Fibroblast of upper back skin (primary cell): Measurements from ENCODE around the gene SLC25A12.
A peak's percentile ranks its signal among the peaks of the same experiment; 100 is the strongest.
"Not testable (repeated sequence)": the region's sequence is repeated elsewhere in the genome, so short reads cannot be mapped to it uniquely, and the experiment has no call there.

Experiments used
- DNase-seq: peaks from one replicate; pipeline ENCODE4 v3.0.0-alpha.2; 2013

Gene SLC25A12

DNA sequence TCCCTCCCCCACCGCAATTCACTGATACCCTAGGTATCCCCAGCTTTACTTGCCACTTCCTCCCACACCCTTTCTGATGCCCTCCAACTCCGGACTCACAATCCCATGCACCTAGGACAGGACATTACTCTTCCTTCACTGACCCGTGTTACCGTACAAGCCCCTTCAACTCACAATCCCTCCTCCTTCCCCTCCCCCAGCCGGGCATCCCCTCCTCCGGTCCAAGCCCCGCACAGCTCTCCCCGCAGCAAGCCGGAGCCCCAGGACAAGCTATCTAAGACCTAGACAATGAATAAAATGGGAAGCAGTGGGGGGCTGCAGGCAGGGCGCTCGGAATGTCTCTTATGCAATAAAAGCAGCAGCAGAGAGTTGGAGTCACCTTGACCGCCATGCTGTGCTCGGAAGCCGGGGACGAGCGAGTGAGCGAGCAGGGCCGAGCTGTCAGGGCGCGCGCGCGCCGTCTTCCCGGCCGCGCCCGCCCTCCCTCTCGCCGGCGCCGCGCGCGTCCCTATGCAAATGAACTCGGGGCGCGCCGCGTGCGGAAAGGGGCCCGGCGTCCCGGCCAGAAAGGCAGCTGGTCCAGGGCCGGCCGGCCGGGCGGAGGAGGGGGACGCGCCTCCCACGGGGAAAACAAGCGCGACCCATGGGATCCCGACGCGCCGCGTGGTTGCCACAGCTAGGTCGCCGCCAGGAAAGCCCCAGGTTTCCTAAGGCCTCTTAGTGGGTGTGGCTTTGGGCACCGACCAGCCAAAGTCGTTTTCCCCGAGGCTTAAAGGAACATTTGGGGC lies at the start of gene SLC25A12:
SLC25A12 (minus strand) TSS at position 421 of the 788 bp plus-strand sequence; CDS start at position 391, 30 bp downstream.
- DNase-seq: peak; percentile 75

DNA sequence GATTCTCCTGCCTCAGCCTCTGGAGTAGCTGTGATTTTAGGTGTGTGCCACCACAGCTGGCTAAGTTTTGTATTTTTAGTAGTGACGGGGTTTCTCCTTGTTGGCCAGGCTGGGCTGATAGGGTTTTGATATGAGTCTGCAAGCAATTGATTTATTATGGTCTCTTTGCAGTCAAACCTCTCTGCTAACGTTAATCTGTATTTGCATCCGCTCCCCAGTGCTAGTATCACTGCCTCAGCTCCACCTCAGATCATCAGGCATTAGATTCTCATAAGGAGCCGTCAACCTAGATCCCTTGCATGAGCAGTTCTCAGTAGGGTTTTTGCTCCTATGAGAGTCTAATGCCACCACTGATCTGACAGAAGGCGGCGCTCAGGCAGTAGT lies 47.3 kb upstream of the SLC25A12 start:
- no peak for DNase-seq

- DNase-seq: no peak
These were observed 45.7 kb upstream of the SLC25A12 start for GRCh38 chr2:171939743-171940071.

GRCh38 chr2:171939058-171939742 lies 45.2 kb upstream of the SLC25A12 start:
- no peak for DNase-seq

DNA sequence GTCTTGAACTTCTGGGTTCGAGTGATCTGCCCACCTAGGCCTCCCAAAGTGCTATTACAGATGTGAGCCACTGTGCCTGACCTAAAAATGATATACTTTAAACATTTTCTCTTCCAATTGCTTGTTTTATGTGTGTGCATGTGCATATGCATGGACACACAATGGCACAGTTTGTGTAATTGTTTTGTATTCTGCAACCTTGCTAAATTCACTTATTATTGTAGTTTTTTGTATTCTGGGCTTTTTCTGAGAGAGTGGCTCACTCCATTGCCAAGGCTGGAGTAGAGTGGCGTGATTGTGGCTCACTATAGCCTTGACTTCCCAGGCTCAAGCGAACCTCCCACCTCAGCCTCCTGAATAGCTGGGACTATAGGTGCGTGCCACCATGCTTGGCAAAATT lies 36.3 kb upstream of the SLC25A12 start:
- DNase-seq: no peak

GRCh38 chr2:171924170-171924942 lies 30.3 kb upstream of the SLC25A12 start:
- no peak for DNase-seq

DNA sequence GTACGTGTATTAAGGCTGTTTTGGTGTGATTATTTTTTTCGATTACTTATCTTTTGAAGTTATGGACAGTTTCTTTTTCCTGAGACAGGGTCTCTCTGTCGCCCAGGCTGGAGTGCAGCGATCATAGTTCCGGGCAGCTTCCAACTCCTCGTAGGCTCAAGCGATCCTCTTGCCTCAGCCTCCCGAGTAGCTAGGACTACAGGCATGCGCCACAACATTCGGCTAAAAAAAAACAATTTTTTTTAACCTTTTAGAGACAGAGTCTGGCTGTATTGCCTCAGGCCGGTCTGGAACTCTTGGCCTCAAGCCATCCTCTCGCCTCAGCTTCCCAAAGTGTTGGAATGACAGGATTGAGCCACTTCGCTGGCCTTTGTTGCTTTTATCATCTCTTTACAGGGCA lies 29.2 kb upstream of the SLC25A12 start:
- DNase-seq: peak; percentile 44

DNA sequence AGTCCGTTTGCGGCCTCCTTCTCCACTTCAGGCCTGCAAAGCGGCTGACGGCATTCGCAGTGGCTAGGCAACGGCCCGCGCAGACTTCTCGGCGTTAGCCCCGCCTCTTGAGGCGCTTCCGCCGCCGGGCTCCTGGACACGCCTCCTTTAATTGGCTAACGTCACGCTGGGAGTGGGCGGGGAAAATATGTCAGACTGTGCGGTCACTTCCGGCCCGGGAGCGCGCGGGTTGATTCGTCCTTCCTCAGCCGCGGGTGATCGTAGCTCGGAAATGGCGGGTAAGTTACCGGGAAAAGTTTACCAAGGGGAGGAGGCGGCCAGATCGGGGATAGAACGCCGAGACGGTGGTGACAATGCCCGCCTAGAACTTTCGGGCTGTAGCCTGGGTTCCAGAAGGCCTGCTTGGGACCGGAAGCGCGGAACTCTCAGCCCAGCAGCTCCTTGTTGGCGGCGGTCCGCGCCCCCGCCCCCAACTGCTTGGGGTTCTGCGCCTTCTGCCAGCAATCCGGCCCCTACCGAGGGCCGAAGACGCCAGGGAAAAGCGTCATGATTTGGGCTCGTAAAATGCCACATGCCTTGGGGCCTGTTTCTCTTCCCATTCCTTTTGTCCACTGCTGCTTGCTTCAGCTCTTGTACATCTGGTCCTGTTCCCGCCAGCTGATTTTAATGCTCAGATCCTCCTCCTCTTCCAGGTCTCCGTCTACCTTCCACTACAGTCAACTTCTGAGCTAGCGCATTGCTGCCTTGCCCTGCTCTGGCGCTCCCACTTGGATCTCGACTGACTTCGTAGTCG lies 28.4 kb upstream of the SLC25A12 start, which contains the start of gene HAT1:
HAT1 (plus strand) TSS at position 232 of the 793 bp plus-strand sequence; CDS start at position 272, 40 bp downstream.
- DNase-seq: peak; percentile 98

DNA sequence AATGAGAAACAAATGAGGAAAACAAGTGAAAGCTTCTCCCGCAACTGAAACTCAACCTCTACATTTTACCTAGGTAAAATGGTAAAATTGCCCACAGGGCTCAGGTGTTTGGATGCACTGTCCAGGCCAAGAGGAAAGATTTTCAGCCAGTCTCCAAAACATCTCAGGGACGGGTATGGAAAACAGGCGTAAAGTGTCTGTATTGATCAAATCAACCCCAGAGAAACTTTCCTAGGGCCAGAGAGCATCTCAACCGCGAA lies 27.9 kb upstream of the SLC25A12 start:
- DNase-seq: no peak

- DNase-seq: no peak
These were observed 25.4 kb upstream of the SLC25A12 start for GRCh38 chr2:171919453-171919852.

DNA sequence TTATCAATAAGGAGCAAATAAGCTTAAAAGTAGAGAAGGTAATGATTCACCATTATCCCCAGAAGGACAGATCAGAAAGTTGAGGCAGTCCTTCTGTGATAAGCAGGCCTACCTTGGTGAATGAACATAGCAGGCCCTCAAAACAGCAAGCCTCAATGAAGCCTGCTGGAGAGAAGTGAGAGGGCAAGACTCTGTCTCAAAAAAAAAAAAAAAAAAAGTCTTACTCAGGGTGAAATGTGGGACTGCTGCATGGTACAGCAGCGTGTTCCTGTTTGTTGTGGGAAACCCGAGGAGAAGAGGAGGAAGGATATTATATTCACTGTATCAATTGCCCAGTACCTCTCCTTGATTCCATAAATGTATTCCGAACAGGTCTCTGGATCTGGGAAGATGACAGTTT lies 19.5 kb upstream of the SLC25A12 start:
- no peak for DNase-seq

DNA sequence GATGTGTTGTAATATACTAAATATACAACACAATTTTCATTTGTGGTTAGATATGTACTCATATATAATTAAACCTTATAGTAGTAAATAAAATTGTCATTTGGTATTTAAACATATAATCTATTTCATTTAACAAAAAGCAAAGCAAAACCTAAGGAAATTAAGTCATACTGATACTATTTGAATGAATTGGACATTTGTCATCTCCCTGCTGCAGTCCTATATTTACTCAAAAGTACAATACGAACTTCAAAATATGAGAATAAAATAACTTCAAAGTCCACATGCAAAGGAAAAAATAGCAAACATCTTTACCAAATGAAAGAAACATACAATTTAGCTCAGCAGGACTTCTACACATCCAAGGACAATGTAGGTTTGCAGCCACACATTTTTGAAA lies 16.4 kb upstream of the SLC25A12 start:
- no peak for DNase-seq

DNA sequence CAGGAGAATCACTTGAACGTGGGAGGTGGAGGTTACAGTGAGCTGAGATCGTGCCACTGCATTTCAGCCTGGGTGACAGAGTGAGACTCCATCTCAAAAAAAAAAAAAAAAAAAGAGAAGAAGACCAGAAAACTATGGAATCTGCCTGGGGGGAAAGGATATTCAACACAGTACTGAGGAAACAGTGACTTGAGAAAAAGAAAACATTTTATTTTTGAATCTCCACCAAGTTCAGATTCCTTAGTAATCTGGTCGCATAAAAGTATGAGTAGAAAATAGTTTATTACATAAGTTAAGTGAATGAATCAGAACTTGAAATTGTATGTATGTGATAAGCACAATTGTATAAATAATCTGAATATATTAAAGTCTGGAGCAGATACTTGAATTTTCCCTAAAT lies 15.2 kb upstream of the SLC25A12 start:
- no peak for DNase-seq

DNA sequence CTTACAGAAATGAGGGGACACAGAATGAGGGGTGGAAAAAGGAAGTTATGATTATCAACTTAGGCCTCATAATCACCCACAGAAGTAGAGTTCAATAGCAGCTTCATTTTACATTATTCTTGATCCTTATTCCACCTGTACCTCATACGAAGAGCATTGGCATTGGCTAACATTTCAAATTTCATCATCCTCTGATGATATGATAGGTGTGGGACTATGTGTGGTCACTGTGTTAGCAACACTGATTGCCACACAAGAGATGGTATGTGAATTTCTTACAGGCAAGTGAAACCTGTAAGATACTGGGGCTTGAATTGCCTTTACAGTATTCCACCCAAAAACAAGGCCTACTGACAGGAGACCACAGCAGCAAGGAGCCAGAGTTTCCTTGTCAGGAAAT lies 14.2 kb upstream of the SLC25A12 start:
- no peak for DNase-seq

DNA sequence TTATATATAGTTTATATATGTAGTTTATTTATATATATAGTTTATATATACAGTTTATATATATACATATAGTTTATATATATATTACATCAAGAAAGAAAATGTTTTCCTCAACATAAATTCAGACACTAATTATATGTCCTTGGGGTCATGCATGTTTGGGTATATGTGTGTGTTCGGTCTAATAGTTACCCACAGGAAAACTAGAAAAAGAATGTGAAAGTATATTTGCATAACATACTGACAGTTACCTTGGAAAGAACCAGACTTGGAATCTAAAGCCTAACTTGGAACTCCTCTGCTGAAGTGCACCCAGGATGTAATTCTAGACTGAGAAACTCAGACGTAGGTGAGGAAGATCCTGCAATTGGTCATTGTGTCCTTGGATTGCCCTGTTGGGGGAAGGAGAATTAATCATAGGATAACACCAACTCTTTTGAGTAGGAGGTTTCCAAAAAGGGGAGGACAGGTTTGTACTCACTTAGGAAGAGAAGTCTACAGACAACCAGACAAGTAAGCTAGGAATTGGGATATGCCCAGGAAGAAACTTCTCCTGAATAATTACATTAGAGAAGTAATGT lies 8.9 kb upstream of the SLC25A12 start:
- no peak for DNase-seq

GRCh38 chr2:171899623-171900282 lies 5.7 kb upstream of the SLC25A12 start:
- DNase-seq: not testable (repeated sequence)

- DNase-seq: peak; percentile 45
These were observed 1.7 kb upstream of the SLC25A12 start for GRCh38 chr2:171895786-171896185.

- DNase-seq: no peak
These were observed 536 bp upstream of the SLC25A12 start for GRCh38 chr2:171894612-171894947.

DNA sequence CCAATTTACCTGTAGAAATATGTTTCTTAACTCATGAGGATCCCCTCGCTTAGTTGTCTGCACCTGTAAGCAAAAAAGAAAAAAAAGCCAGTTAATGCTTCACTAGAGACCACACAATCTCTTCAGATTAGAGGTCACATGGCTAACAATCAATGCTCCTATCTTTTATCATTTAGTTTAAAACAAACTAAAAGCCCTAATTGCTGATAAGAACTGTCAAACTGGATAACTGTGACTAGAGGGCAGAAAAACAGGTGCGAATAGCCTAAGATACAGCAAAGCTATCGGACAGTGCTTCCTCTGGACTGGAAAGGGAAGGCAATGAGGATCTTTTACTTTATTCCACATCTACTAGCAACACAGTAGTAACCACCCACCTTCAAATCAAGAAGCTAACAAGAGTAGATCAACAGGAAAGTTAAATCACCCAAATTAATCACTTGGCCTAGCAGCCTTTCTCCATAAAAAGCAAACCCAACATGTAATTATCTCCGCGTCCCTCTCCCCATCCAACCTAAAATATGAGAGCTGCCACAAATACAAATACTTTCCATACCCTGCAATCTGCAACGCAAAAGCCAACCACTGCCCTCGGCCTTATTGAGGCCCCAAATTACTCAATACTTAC lies 734 bp downstream of the SLC25A12 start:
- DNase-seq: no peak

- DNase-seq: no peak
These were observed 4.2 kb downstream of the SLC25A12 start for GRCh38 chr2:171889808-171890207.

DNA sequence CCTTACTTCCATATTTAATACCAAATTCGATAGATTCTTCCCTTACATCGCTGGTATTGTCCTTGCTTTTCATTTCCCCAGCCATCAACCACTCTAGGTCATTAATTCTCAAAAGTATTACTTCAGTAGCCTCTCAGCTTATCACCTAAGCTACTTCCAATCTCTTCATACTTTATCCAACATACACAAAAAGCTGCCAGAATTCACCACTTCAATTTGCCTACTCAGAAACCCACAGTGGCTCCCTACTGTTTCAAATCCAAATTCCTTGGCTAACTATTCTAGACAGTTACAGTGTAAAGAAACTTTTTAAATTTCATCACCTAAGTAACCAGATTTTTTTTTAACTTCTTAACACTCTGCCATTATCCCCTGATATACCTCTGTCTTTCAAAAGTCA lies 4.7 kb downstream of the SLC25A12 start:
- no peak for DNase-seq
